Endothelial cell of umbilical vein (primary cell): ENCODE results near the gene TP53BP1. TPM values are rescaled to one million over a fixed set of nuclear protein-coding genes. Genes with fewer than 3 reads are reported as not detected.

Experiments
- BruUV-seq: library from RNA; stranded (reverse); fragments of 400-500 nt; replicated peaks from 2 replicates; lab custom pipeline; 2021; lab: Mats Ljungman, UMichigan
- CTCF ChIA-PET: fragments of 300-600, 350-600 bp; sonication (Branson Sonifier 250); formaldehyde crosslinking; loops from one replicate; lab custom pipeline; 2021; ENCODE audit warnings: antibody characterized with exemption, inconsistent platforms; lab: Charles Lee
- POLR2A ChIA-PET: fragments of 300-600, 350-600 bp; sonication (Branson Sonifier 250); formaldehyde crosslinking; loops from one replicate; lab custom pipeline; 2021; ENCODE audit warnings: antibody characterized with exemption, inconsistent platforms; lab: Charles Lee
- DNase-seq: peaks from one replicate; pipeline ENCODE4 v3.0.0-alpha.2; 2011; ENCODE audit warnings: low read depth, low spot score
- FAIRE-seq: peaks from 2 replicates; lab custom pipeline; 2011; peaks lifted over from hg19 to GRCh38; lab: Jason Lieb, UNC
- H2AFZ ChIP-seq: 2 replicates; pipeline ENCODE4 v1.6.0; 2012; ENCODE audit warnings: low read depth, low read length, control low read depth, inconsistent platforms
- H3K27ac ChIP-seq: 2 replicates; pipeline ENCODE4 v1.5.1; 2011; ENCODE audit warnings: low read depth, mild to moderate bottlenecking, control low read depth, low read length, moderate library complexity; ENCODE audit not compliant: insufficient read depth
- H3K27me3 ChIP-seq, 2 experiments: 2 replicates each; pipeline versions ENCODE4 v1.6.0 to v1.6.1; 2011; ENCODE audit warnings: low read length in 2 of 2, mixed read lengths in 1 of 2; ENCODE audit not compliant: control insufficient read depth in 2 of 2, insufficient read depth in 2 of 2
- H3K36me3 ChIP-seq, 2 experiments: 2 replicates in 1 of 2; 3 replicates in 1 of 2; pipeline ENCODE4 v1.5.1; 2011; ENCODE audit warnings: low read length in 2 of 2, mild to moderate bottlenecking in 1 of 2, moderate library complexity in 1 of 2; ENCODE audit not compliant: control insufficient read depth in 2 of 2, insufficient read depth in 2 of 2; ENCODE audit errors: extremely low read depth in 1 of 2
- H3K4me1 ChIP-seq: 3 replicates; pipeline ENCODE4 v1.5.1; 2011; ENCODE audit warnings: mild to moderate bottlenecking, low read length; ENCODE audit not compliant: control insufficient read depth, insufficient read depth; ENCODE audit errors: extremely low read depth
- H3K4me2 ChIP-seq: 2 replicates; pipeline ENCODE4 v1.6.1; 2011; ENCODE audit warnings: low read length, control low read depth, mixed read lengths; ENCODE audit not compliant: insufficient read depth
- H3K4me3 ChIP-seq, 3 experiments: fragments of 200-600 bp in 1 of 3; sonication (generic), shearing (Covaris generic) in 1 of 3; replicated peaks in 1 of 3; 2 replicates each; pipeline ENCODE4 v1.5.1; 2011 to 2016; ENCODE audit warnings: control low read depth in 3 of 3, low read length in 3 of 3, mild to moderate bottlenecking in 2 of 3, inconsistent platforms in 1 of 3, low read depth in 1 of 3, moderate library complexity in 1 of 3; ENCODE audit not compliant: insufficient read depth in 1 of 3
- H3K79me2 ChIP-seq: 2 replicates; pipeline ENCODE4 v1.6.0; 2012; ENCODE audit warnings: low read length, inconsistent platforms; ENCODE audit not compliant: control insufficient read depth, insufficient read depth
- H3K9ac ChIP-seq: replicated peaks from 2 replicates; pipeline ENCODE3; 2011; ENCODE audit warnings: low read length, control low read depth; ENCODE audit not compliant: insufficient read depth; ENCODE audit errors: extremely low read depth
- H3K9me1 ChIP-seq: replicated peaks from 3 replicates; pipeline ENCODE4 v1.6.0; 2011; ENCODE audit warnings: mild to moderate bottlenecking, low read length; ENCODE audit not compliant: control insufficient read depth, insufficient read depth; ENCODE audit errors: extremely low read depth
- H3K9me3 ChIP-seq: replicated peaks from 2 replicates; pipeline ENCODE4 v1.5.1; 2012; ENCODE audit warnings: low read length, inconsistent platforms; ENCODE audit not compliant: control insufficient read depth, insufficient read depth
- H4K20me1 ChIP-seq: replicated peaks from 2 replicates; pipeline ENCODE3; 2011; ENCODE audit warnings: mild to moderate bottlenecking, low read length; ENCODE audit not compliant: control insufficient read depth, insufficient read depth; ENCODE audit errors: extremely low read depth
- EZH2 ChIP-seq: IDR thresholded peaks from 2 replicates; pipeline ENCODE4 v1.6.1; 2012; ENCODE audit warnings: borderline replicate concordance, low read depth, mild to moderate bottlenecking, moderate library complexity, low read length, inconsistent platforms; ENCODE audit not compliant: severe bottlenecking
- FOS ChIP-seq: IDR thresholded peaks from 2 replicates; pipeline ENCODE4 v1.6.1; 2011; ENCODE audit warnings: mild to moderate bottlenecking, low read length, moderate library complexity, borderline replicate concordance; ENCODE audit not compliant: insufficient read depth
- GATA2 ChIP-seq: IDR thresholded peaks from 2 replicates; pipeline ENCODE4 v1.7.0; 2011; ENCODE audit warnings: low read depth, mild to moderate bottlenecking, moderate library complexity, mixed read lengths, low read length; ENCODE audit not compliant: insufficient read length, insufficient read depth
- JUN ChIP-seq: IDR thresholded peaks from 2 replicates; pipeline ENCODE4 v1.6.1; 2011; ENCODE audit warnings: borderline replicate concordance, low read depth; ENCODE audit not compliant: insufficient read length, insufficient read depth
- MYC ChIP-seq: IDR thresholded peaks from one replicate; pipeline ENCODE4 v1.6.1; 2011; ENCODE audit warnings: mild to moderate bottlenecking, low read depth, low read length
- POLR2A ChIP-seq: IDR thresholded peaks from 2 replicates; pipeline ENCODE4 v1.6.1; 2012; ENCODE audit warnings: low read depth, mild to moderate bottlenecking, control low read depth, low read length
- POLR2AphosphoS5 ChIP-seq: IDR thresholded peaks from 2 replicates; pipeline ENCODE4 v1.6.1; 2012; ENCODE audit warnings: low read depth, mild to moderate bottlenecking, control low read depth, low read length, moderate library complexity; ENCODE audit not compliant: insufficient read depth
- dilution Hi-C: fragments of 300-500 bp; cut with MboI; formaldehyde crosslinking; loops from one replicate; pipeline ENCODE4 v1.15.0; 2019; ENCODE audit warnings: low sequenced_read_pairs; ENCODE audit not compliant: extremely low pct_ligation_motif_present
- intact Hi-C: fragments of 100-400 bp; cut with micrococcal nuclease; formaldehyde crosslinking; loops from one replicate; pipeline ENCODE4 v1.10.0; 2022
- polyA plus RNA-seq, 4 experiments: library from polyadenylated mRNA; depleted of rRNA in 3 of 4; stranded (reverse) in 3 of 4; unstranded in 1 of 4; fragments of >200 nt; gene quantifications; 2 replicates each; pipeline versions ENCODE4 v1.2.1 to v1.2.3, GENCODE V29; 2011 to 2012; ENCODE audit warnings: missing spikeins in 1 of 4
- total RNA-seq: library from RNA; stranded (reverse); gene quantifications from 2 replicates; pipeline ENCODE4 v1.2.3, GENCODE V29; 2021
- TF ChIP-seq, protein P1 (sequence below), 2 donors: IDR thresholded peaks; 1 replicate in 1 of 2; 2 replicates in 1 of 2; pipeline ENCODE4 v1.5.1; 2011; ENCODE audit warnings: low read length in 2 of 2, mild to moderate bottlenecking in 2 of 2, moderate library complexity in 2 of 2, control low read depth in 1 of 2, inconsistent platforms in 1 of 2, low read depth in 1 of 2; ENCODE audit not compliant: insufficient read depth in 1 of 2; ENCODE audit errors: extremely low read depth in 1 of 2
- TF ChIP-seq, protein P2 (sequence below): IDR thresholded peaks from 2 replicates; pipeline ENCODE4 v1.6.1; 2011; ENCODE audit not compliant: insufficient read depth, insufficient read length

Gene TP53BP1
- total and polyA plus RNA-seq, 2 donors (not counting 3 experiments of a cell fraction or from before 2014, with no cell fraction given), result 28.1 to 59.5 TPM

DNA sequence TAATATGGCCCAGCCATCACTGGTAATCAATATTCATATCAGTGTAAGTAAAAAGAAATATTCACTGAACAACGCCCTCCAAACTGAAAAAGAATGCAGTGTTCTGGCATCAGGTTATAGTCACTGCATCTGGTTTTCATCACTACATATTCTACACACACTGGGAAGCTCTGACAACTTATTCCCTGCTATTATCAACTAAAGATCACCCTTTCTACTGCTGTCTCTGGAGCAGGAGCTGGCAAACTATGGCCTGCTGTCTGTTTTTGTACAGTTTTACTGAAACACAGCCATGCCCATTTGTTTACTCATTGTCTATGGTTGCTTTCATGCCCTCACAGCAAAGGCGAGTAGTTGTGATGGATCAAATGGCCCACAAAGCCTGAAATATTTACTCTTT is 86.8 kb downstream of the TP53BP1 start:
- Histone ChIP-seq H3K79me2 (no peaks in the 10 kb centered on the region), H4K20me1 (no peaks in the 10 kb centered on the region), H3K4me1 (no peaks in the 10 kb centered on the region), H3K27me3 (no peaks in the 10 kb centered on the region), H3K36me3 (peaks cover 27 to 29% of the 10 kb centered on the region in 2 experiments), H3K4me3 (no peak overlapping the region), H3K9ac (no peak overlapping the region), H3K9me3 (no peaks in the 10 kb centered on the region), H3K4me2 (no peak overlapping the region), H2AFZ (no peak overlapping the region), H3K9me1 (no peaks in the 10 kb centered on the region), H3K27ac (no peak overlapping the region)
- FAIRE-seq (no peak), DNase-seq (no peak)
- TF ChIP-seq GATA2 (no peak), POLR2A (no peak), POLR2AphosphoS5 (no peak), MYC (no peak), JUN (no peak), FOS (no peak), EZH2 (no peak)
- TF ChIP-seq, protein P1, sequence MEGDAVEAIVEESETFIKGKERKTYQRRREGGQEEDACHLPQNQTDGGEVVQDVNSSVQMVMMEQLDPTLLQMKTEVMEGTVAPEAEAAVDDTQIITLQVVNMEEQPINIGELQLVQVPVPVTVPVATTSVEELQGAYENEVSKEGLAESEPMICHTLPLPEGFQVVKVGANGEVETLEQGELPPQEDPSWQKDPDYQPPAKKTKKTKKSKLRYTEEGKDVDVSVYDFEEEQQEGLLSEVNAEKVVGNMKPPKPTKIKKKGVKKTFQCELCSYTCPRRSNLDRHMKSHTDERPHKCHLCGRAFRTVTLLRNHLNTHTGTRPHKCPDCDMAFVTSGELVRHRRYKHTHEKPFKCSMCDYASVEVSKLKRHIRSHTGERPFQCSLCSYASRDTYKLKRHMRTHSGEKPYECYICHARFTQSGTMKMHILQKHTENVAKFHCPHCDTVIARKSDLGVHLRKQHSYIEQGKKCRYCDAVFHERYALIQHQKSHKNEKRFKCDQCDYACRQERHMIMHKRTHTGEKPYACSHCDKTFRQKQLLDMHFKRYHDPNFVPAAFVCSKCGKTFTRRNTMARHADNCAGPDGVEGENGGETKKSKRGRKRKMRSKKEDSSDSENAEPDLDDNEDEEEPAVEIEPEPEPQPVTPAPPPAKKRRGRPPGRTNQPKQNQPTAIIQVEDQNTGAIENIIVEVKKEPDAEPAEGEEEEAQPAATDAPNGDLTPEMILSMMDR (IDR thresholded peaks at IDR 0.05; ENCODE audit: extremely low read depth in 1 of 2, insufficient read depth in 1 of 2, low read depth in 1 of 2, low read length in 2 of 2), result no peak
- TF ChIP-seq, protein P2, sequence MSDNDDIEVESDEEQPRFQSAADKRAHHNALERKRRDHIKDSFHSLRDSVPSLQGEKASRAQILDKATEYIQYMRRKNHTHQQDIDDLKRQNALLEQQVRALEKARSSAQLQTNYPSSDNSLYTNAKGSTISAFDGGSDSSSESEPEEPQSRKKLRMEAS, result no peak
- intact Hi-C loops, result no loop called here
- dilution Hi-C loops, result no loop called here
- CTCF ChIA-PET, result interaction anchor here (1.2 kb wide), 1 partner anchor 9 kb away, joined by 3 read pairs; no protein-coding TSS in a partner anchor
- POLR2A ChIA-PET, result no interaction called here
- no TSS peak for BruUV-seq
